Gastrocnemius medialis (tissue), 4 donors: Measurements from ENCODE around the gene PABPC3. TPM values are rescaled to one million over a fixed set of nuclear protein-coding genes. Genes with fewer than 3 reads are reported as not detected.

Source experiments
- ATAC-seq, 2 donors: fragments of 150-250 bp; one replicate each; pipeline ENCODE4 v1.9.1; 2016
- DNase-seq, 2 donors: peaks; one replicate each; pipeline ENCODE4 v3.0.0-alpha.2; 2019
- H3K27ac ChIP-seq, 4 donors: fragments of 200-600 bp; sonication (generic); 1 replicate in 1 of 4; 2 replicates in 3 of 4; pipeline ENCODE4 v1.5.1; 2016 to 2018; ENCODE audit warnings: mild to moderate bottlenecking in 2 of 4, moderate library complexity in 1 of 4
- H3K27me3 ChIP-seq, 3 donors: fragments of 200-600 bp; sonication (generic) in 2 of 3; 1 replicate in 1 of 3; 2 replicates in 2 of 3; pipeline versions ENCODE4 v1.5.1 to v1.6.0; 2016 to 2019; ENCODE audit warnings: mild to moderate bottlenecking in 1 of 3, moderate library complexity in 1 of 3
- H3K36me3 ChIP-seq, 2 donors: fragments of 200-600 bp; sonication (generic) in 1 of 2; one replicate each; pipeline ENCODE4 v1.5.1; 2017 to 2018
- H3K4me1 ChIP-seq, 2 donors: fragments of 200-600 bp; sonication (generic) in 1 of 2; one replicate each; pipeline ENCODE4 v1.5.1; 2016 to 2017; ENCODE audit warnings: mild to moderate bottlenecking in 2 of 2
- H3K4me3 ChIP-seq, 4 donors: fragments of 200-600 bp; sonication (generic) in 3 of 4; 1 replicate in 1 of 4; 2 replicates in 3 of 4; pipeline ENCODE4 v1.5.1; 2016 to 2019; ENCODE audit warnings: mild to moderate bottlenecking in 2 of 4
- H3K9me3 ChIP-seq, 3 donors: fragments of 200-600 bp; sonication (generic) in 2 of 3; 1 replicate in 1 of 3; 2 replicates in 2 of 3; pipeline ENCODE4 v1.5.1; 2016 to 2019
- CTCF ChIP-seq, 5 experiments: fragments of 450-650 bp in 3 of 5; fragments of 200-600 bp in 2 of 5; sonication (generic) in 2 of 5; IDR thresholded peaks in 4 of 5; conservative IDR thresholded peaks in 1 of 5; 1 replicate in 4 of 5; 2 replicates in 1 of 5; pipeline ENCODE4 v1.5.1; 2016 to 2019; ENCODE audit warnings: antibody characterized with exemption in 5 of 5, mild to moderate bottlenecking in 3 of 5, moderate library complexity in 3 of 5
- POLR2A ChIP-seq, 2 donors: fragments of 450-650 bp; IDR thresholded peaks; one replicate each; pipeline ENCODE4 v1.6.1; 2017; ENCODE audit warnings: antibody characterized with exemption in 2 of 2, mild to moderate bottlenecking in 2 of 2, moderate library complexity in 2 of 2
- in situ Hi-C, 4 donors: fragments of 200-750 bp; cut with MboI; loops; one replicate each; pipeline versions ENCODE4 v1.15.0 to v1.8.0; 2017; ENCODE audit warnings: low sequenced_read_pairs in 4 of 4
- intact Hi-C: fragments of 100-400 bp; cut with DNase I; formaldehyde crosslinking; loops from one replicate; pipeline ENCODE4 v1.15.1; 2023; ENCODE audit warnings: low total_unique reads
- total RNA-seq, 4 donors: library from RNA; depleted of rRNA; stranded (reverse); fragments of >200 nt; gene quantifications; one replicate each; pipeline versions ENCODE4 v1.1.0 to v1.2.3, GENCODE V29; 2016

PABPC3 gene
- total RNA-seq, 4 donors from 2014 or later: not detected

- no peak overlapping the region for H3K27ac ChIP-seq
- TF ChIP-seq POLR2A (IDR thresholded peaks at IDR 0.05) (no peak), CTCF (IDR thresholded peaks at IDR 0.05 in 4 of 5, conservative IDR thresholded peaks at IDR 0.05 in 1 of 5) (no peak)
- in situ Hi-C loops: no loop called here
- H3K4me1 ChIP-seq: no peaks in the 10 kb centered on the region
- no peaks in the 10 kb centered on the region for H3K9me3 ChIP-seq
- H3K36me3 ChIP-seq: no peaks in the 10 kb centered on the region
- intact Hi-C loops: no loop called here
- ATAC-seq (no peak), DNase-seq (no peak)
- H3K27me3 ChIP-seq: no peaks in the 10 kb centered on the region
- H3K4me3 ChIP-seq: no peak overlapping the region
Measured at GRCh38 chr13:25067064-25067463, 28.9 kb upstream of the PABPC3 start.

GRCh38 chr13:25068810-25069209 lies 27.1 kb upstream of the PABPC3 start:
- intact Hi-C loops: no loop called here
- ATAC-seq: no peak

DNA sequence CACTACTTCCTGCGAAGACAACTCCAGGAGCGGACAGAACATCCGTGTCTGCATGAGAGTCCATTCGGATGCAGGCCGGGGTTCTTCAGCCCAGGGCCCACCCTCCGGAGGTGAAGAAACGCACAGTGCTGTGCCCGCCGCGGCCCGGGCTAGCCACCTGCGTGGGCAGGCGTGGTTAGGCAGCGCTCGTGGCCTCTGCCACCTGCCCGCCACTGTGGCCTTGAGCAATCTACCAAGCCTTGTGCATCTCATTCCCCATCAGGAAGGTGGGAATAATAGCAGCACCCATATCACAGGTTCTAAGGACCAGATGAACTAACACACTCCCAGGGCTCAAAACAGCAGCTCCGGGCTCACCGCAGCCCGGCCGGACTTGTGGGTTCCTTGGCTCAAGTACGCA lies 26.7 kb upstream of the PABPC3 start:
- TF ChIP-seq POLR2A (IDR thresholded peaks at IDR 0.05) (no peak), CTCF (IDR thresholded peaks at IDR 0.05 in 4 of 5, conservative IDR thresholded peaks at IDR 0.05 in 1 of 5) (no peak)
- ATAC-seq (no peak), DNase-seq (no peak)
- in situ Hi-C loops: no loop called here
- H3K27me3 ChIP-seq: no peaks in the 10 kb centered on the region
- no peak overlapping the region for H3K4me3 ChIP-seq
- intact Hi-C loops: no loop called here
- no peak overlapping the region for H3K27ac ChIP-seq
- no peaks in the 10 kb centered on the region for H3K36me3 ChIP-seq
- H3K4me1 ChIP-seq: no peaks in the 10 kb centered on the region
- H3K9me3 ChIP-seq: no peaks in the 10 kb centered on the region

More at GRCh38 chr13:25068810-25069209, 27.1 kb upstream of the PABPC3 start:
- DNase-seq: no peak
- in situ Hi-C loops: no loop called here
- Histone ChIP-seq H3K9me3 (no peaks in the 10 kb centered on the region), H3K4me1 (no peaks in the 10 kb centered on the region), H3K27me3 (no peaks in the 10 kb centered on the region), H3K36me3 (no peaks in the 10 kb centered on the region), H3K27ac (no peak overlapping the region), H3K4me3 (no peak overlapping the region)
- TF ChIP-seq POLR2A (IDR thresholded peaks at IDR 0.05) (no peak), CTCF (IDR thresholded peaks at IDR 0.05 in 4 of 5, conservative IDR thresholded peaks at IDR 0.05 in 1 of 5) (no peak)

- no peaks in the 10 kb centered on the region for H3K36me3 ChIP-seq
- no peaks in the 10 kb centered on the region for H3K9me3 ChIP-seq
- no peaks in the 10 kb centered on the region for H3K4me1 ChIP-seq
- H3K27me3 ChIP-seq: no peaks in the 10 kb centered on the region
- no peak overlapping the region for H3K4me3 ChIP-seq
- TF ChIP-seq CTCF (IDR thresholded peaks at IDR 0.05 in 4 of 5, conservative IDR thresholded peaks at IDR 0.05 in 1 of 5) (no peak), POLR2A (IDR thresholded peaks at IDR 0.05) (no peak)
- intact Hi-C loops (no loop called here), in situ Hi-C loops (no loop called here)
- ATAC-seq (no peak), DNase-seq (no peak)
- no peak overlapping the region for H3K27ac ChIP-seq
Measured at GRCh38 chr13:25069911-25070310, 26.0 kb upstream of the PABPC3 start.

DNA sequence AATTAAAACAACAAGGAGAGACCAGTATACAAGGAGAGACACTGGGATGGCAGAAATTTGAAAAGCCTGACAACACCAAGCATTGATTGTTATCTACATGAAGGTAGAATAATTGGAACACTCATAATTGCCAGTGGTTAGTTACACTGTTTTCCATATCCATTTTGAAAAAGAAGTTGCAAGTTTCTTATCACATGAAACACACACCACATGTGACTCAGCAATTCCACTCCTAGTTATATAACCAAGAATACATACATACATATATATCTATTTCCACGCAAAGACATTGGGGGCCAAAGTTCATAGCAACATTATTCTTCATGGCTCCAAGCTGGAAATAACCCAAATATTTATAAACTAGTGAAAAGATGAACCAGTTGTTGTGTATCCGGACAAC lies 15.2 kb upstream of the PABPC3 start:
- Histone ChIP-seq H3K27ac (no peak overlapping the region), H3K4me1 (no peaks in the 10 kb centered on the region), H3K36me3 (no peaks in the 10 kb centered on the region), H3K27me3 (no peaks in the 10 kb centered on the region), H3K4me3 (no peak overlapping the region), H3K9me3 (no peaks in the 10 kb centered on the region)
- intact Hi-C loops (no loop called here), in situ Hi-C loops (no loop called here)
- ATAC-seq: no peak
- no peak for TF ChIP-seq CTCF (IDR thresholded peaks at IDR 0.05 in 4 of 5, conservative IDR thresholded peaks at IDR 0.05 in 1 of 5)
- TF ChIP-seq POLR2A (IDR thresholded peaks at IDR 0.05): no peak
- DNase-seq: no peak
